ENCODE measurements around the gene SORCS2. TPM values are rescaled to one million over a fixed set of nuclear protein-coding genes. Genes with fewer than 3 reads are reported as not detected.

Gene SORCS2
- total RNA-seq, 4 donors from 2014 or later: 0.48 to 1.8 (median 0.68) TPM; not detected in 1

DNA sequence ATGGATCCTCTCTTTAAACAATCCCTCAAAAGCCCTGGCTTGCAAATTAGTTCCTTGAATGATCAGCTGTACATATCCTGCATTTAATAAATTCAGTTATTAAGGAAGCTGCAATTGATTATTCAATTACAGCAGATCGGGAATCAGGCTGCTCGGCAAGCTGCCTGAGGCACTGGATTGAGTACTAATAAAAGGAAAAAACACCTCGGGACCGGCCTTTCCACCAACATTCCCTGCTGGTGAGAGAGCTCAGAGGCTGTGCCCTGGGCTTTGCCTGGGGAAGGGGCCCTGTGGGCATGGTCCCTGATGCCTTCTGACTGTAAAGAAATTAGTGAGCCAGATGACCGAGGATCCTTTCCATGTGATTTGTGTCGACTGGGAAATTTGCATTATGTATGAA, 69.2 kb downstream of the SORCS2 start:
- in situ Hi-C loops (cut with MboI; ENCODE audit: low pct_ligation_motif_present in 1 of 4, low pct_unique_long_range_greater_than_20kb in 1 of 4, low sequenced_read_pairs in 3 of 4) (no loop called here), intact Hi-C loops (cut with DNase I; ENCODE audit: low total_unique reads) (no loop called here)
- no peak overlapping the region for H3K27ac ChIP-seq
- no peaks in the 10 kb centered on the region for H3K9me3 ChIP-seq
- no peak for DNase-seq
- no peak for TF ChIP-seq POLR2AphosphoS5 (IDR thresholded peaks at IDR 0.05)
- TF ChIP-seq EP300 (IDR thresholded peaks at IDR 0.05; ENCODE audit: low read depth): no peak
- TF ChIP-seq, protein P1, sequence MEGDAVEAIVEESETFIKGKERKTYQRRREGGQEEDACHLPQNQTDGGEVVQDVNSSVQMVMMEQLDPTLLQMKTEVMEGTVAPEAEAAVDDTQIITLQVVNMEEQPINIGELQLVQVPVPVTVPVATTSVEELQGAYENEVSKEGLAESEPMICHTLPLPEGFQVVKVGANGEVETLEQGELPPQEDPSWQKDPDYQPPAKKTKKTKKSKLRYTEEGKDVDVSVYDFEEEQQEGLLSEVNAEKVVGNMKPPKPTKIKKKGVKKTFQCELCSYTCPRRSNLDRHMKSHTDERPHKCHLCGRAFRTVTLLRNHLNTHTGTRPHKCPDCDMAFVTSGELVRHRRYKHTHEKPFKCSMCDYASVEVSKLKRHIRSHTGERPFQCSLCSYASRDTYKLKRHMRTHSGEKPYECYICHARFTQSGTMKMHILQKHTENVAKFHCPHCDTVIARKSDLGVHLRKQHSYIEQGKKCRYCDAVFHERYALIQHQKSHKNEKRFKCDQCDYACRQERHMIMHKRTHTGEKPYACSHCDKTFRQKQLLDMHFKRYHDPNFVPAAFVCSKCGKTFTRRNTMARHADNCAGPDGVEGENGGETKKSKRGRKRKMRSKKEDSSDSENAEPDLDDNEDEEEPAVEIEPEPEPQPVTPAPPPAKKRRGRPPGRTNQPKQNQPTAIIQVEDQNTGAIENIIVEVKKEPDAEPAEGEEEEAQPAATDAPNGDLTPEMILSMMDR (IDR thresholded peaks at IDR 0.05): no peak
- TF ChIP-seq POLR2A (IDR thresholded peaks at IDR 0.05): no peak
- H3K4me3 ChIP-seq: no peak overlapping the region
- WGBS, 2 donors (ENCODE audit: low coverage in 1 of 2): 44 to 74% methylated on average over 6 of the region's 6 CpGs
- no peaks in the 10 kb centered on the region for H3K27me3 ChIP-seq
- H3K4me1 ChIP-seq: peaks cover 0 to 9% (median 2%) of the 10 kb centered on the region in 4 donors
- no peaks in the 10 kb centered on the region for H3K36me3 ChIP-seq

DNA sequence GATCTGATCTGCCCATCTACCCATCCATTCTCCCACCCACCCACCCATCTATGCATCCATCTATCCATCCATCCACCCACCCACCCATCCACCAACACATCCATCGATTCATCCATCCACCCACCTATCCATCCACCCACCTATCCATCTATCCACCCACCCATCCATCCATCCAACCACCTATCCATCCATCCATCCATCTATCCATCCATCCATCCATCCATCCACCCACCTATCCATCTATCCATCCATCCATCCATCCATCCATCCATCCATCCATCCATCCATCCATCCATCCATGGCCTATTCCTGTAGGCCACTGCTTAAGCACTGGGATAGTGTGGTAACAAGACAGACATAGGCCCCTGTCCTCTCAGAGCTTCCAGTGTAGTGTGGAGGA, 69.8 kb downstream of the SORCS2 start:
- DNase-seq: no peak
- H3K4me1 ChIP-seq: peaks cover 0 to 3% (median 0%) of the 10 kb centered on the region in 4 donors
- intact Hi-C loops (cut with DNase I; ENCODE audit: low total_unique reads): no loop called here
- H3K27ac ChIP-seq: no peak overlapping the region
- H3K36me3 ChIP-seq: no peaks in the 10 kb centered on the region
- 83 to 96% methylated on average over 1 of the region's 1 CpG for WGBS, 2 donors (ENCODE audit: low coverage in 1 of 2)
- no peaks in the 10 kb centered on the region for H3K27me3 ChIP-seq
- in situ Hi-C loops (cut with MboI; ENCODE audit: low pct_ligation_motif_present in 1 of 4, low pct_unique_long_range_greater_than_20kb in 1 of 4, low sequenced_read_pairs in 3 of 4): no loop called here
- TF ChIP-seq, protein P1 (IDR thresholded peaks at IDR 0.05): no peak
- TF ChIP-seq POLR2A (IDR thresholded peaks at IDR 0.05) (no peak), POLR2AphosphoS5 (IDR thresholded peaks at IDR 0.05) (no peak), EP300 (IDR thresholded peaks at IDR 0.05; ENCODE audit: low read depth) (no peak)
- no peaks in the 10 kb centered on the region for H3K9me3 ChIP-seq
- H3K4me3 ChIP-seq: no peak overlapping the region

DNA sequence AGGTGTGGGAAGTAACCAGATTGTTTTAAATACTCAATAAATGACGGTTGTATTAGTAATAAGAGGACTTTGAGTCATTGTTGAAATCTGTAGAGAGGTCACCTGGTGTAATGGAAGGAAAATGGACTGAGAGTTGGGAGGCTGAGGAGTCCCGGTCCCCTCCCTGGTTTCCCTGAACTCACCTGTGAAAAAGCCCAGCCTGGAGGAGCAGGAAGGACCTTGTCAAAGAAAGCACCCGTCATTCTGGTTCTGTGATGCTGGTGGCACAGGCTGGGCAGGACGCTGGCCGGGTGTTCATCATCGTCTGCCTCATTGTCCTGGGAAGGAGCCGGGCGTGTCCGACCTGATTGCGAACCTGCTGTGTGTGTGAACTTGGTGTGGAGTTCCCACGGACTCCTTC, 70.8 kb downstream of the SORCS2 start:
- no peaks in the 10 kb centered on the region for H3K4me1 ChIP-seq
- intact Hi-C loops (cut with DNase I; ENCODE audit: low total_unique reads): no loop called here
- no peak overlapping the region for H3K27ac ChIP-seq
- no peaks in the 10 kb centered on the region for H3K9me3 ChIP-seq
- TF ChIP-seq POLR2A (IDR thresholded peaks at IDR 0.05) (no peak), POLR2AphosphoS5 (IDR thresholded peaks at IDR 0.05) (no peak), EP300 (IDR thresholded peaks at IDR 0.05; ENCODE audit: low read depth) (no peak)
- TF ChIP-seq, protein P1 (IDR thresholded peaks at IDR 0.05): no peak
- H3K36me3 ChIP-seq: no peaks in the 10 kb centered on the region
- no peaks in the 10 kb centered on the region for H3K27me3 ChIP-seq
- no peak for DNase-seq
- 57% methylated on average over 11 of the region's 11 CpGs; no CpG with 5 or more reads in 1 of the 2 donors for WGBS, 2 donors (ENCODE audit: low coverage in 1 of 2)
- in situ Hi-C loops (cut with MboI; ENCODE audit: low pct_ligation_motif_present in 1 of 4, low pct_unique_long_range_greater_than_20kb in 1 of 4, low sequenced_read_pairs in 3 of 4): no loop called here
- H3K4me3 ChIP-seq: no peak overlapping the region

DNA sequence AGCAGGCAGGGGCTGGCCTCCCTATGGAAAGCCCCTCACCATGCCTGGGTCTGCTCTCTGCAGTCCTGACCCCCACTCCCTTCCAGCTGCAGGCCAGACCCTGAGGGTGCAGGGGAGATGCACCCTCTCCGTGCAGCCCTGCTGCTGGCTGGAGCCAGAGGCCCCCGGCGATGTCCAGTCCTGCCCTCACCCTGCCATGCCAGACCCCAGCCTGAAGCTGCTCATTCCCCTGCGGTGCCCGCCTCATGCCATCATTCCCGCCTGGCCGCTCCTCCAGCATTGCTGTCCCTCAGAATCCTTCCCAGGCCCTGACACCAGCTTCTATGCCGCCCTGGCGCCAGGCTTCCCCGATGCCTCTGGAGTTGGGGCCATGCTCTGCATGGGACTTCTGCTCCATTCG, 72.4 kb downstream of the SORCS2 start:
- Histone ChIP-seq H3K9me3 (no peaks in the 10 kb centered on the region), H3K4me1 (no peaks in the 10 kb centered on the region), H3K4me3 (no peak overlapping the region), H3K36me3 (no peaks in the 10 kb centered on the region), H3K27ac (no peak overlapping the region), H3K27me3 (no peaks in the 10 kb centered on the region)
- no peak for DNase-seq
- in situ Hi-C loops (cut with MboI; ENCODE audit: low pct_ligation_motif_present in 1 of 4, low pct_unique_long_range_greater_than_20kb in 1 of 4, low sequenced_read_pairs in 3 of 4): no loop called here
- 85% methylated on average over 11 of the region's 11 CpGs; no CpG with 5 or more reads in 1 of the 2 donors for WGBS, 2 donors (ENCODE audit: low coverage in 1 of 2)
- intact Hi-C loops (cut with DNase I; ENCODE audit: low total_unique reads): no loop called here
- no peak for TF ChIP-seq EP300 (IDR thresholded peaks at IDR 0.05; ENCODE audit: low read depth)
